NB4 (cell line): ENCODE results near the gene SLC37A2.

ENCODE experiments used
- CTCF ChIP-seq: IDR thresholded peaks from one replicate; pipeline ENCODE4 v1.5.1; 2012; ENCODE audit warnings: low read depth, low read length
- POLR2A ChIP-seq: IDR thresholded peaks from 2 replicates; pipeline ENCODE4 v1.6.1; 2011; ENCODE audit warnings: mild to moderate bottlenecking; ENCODE audit not compliant: insufficient read length; ENCODE audit errors: extremely low read depth

GRCh38 chr11:125123947-125124617, 61.0 kb downstream of the SLC37A2 start:
- TF ChIP-seq POLR2A (no peak), CTCF (peak; percentile 57)
